GM03348 (cell line): ENCODE data around the gene CLK3.
A peak's percentile ranks its signal among the peaks of the same experiment; 100 is the strongest.

Experiments
- DNase-seq: peaks from one replicate; pipeline ENCODE4 v3.0.0; 2012; ENCODE audit warnings: low spot score

Gene CLK3

DNA sequence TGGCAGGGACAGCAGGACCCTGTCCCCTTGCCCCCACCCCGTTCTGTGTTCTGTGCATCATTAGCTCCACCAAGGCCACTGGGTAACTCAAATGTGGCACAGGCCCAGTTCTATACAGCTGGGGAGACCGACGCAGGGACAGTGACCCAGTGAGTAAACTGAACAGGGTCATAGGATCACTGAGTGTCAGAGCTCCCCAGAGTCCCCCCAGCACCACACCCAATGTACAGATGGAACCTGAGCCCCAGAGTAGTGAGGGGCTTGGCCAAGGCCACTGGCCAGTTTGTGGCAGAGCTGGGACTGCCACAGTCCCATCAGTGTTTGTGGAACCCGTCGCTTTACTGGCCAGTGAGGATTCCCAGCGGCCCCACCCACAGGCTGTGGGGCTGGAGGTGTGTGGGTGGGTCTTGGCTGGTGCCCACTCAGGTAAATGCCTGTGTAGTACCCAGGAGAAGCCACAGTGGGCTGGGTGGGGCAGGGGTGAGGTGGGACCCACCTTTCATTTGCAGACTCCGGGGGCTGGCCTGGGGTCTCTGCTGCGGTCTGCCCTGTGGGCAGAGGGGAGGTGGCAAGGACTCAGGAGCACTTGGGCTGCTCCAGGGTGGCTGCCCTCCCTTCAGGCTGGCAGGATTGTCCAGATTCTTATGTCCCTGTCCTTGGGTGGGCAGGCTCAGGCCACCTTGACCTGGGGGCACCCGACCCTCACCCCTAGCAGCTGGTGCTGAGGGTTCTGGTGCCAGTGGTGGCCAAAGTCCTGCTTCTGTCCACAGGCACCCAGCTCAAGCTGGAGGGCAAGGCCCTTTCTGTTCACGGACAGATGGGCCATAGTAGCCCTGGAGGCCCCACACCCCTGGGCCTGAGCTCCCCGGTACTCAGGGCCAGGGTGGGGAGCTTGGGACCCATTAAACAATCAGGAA lies 11.6 kb upstream of the CLK3 start:
- DNase-seq, result no peak

DNA sequence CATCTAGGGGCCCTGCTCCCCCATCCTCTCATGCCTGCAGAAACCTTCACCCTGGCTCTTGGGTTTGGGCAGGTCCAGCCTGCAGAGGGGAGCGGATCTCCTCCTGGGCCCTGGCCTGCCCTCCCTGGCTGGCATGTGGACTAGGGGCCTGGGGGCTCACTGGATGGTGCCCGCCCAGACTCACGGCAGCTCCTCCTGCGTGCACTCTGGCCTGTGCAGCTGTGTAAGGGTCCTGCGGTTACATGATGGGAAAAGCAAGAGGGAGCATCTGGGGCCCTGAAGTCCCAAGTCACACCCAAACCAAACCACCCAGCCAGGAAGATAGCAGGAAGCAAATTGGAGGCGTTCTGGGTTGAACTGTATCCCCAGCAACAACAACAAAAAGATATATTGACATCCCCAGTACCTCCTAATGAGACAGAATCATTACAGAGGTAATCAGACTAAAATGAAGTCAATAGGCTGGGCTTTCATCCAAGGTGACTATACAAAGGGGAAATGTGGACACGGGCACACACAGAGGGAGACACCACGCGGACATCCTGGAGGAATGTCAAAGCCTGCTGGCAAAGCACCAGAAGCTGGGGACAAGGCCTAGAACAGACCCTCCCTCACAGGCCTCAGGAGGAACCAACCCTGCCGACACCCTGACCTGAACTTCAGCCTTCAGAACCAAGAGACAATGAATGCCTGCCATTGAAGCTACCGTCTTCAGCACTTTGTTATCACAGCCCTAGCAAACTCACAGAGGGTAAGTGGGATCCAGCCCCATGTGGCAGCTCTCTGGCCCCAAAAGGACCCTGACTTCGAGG lies 10.4 kb upstream of the CLK3 start:
- no peak for DNase-seq

DNA sequence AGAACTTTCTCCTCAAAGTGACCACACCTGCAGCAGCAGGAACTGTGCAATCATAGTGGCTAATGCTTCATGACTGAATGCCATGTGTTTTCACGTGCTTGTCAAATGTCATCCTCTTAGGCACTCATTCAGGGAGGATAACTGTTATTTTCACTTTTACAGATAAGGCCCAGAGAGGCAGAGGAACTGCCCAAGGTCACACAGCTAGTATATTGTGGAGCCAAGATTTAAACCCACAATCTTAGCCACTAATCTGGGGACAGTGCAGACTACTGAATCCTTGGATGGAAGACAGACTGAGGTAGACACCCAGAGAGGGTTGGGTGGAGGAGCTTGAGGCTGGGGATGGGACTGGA lies 9.9 kb upstream of the CLK3 start:
- no peak for DNase-seq

DNA sequence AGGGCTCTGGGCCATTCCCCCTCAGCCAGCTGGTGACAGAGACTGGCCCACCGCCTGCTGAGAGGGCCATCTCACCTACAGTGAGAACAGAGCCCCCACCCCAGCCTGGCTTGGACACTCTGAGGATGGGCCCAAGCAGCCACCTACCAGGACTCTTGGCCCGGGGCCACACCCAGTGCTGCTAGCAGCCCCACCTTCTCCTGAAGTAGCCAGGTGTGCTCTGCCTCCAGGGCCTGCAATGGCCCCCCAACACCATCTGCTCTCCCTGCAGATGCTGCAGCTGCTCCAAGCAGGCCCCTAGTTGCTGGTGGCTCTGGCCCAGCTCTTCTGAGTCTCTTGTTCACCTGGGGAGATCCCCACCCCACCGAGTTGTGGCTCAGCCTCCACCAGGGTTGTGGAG lies 6.8 kb upstream of the CLK3 start:
- DNase-seq, result no peak

DNA sequence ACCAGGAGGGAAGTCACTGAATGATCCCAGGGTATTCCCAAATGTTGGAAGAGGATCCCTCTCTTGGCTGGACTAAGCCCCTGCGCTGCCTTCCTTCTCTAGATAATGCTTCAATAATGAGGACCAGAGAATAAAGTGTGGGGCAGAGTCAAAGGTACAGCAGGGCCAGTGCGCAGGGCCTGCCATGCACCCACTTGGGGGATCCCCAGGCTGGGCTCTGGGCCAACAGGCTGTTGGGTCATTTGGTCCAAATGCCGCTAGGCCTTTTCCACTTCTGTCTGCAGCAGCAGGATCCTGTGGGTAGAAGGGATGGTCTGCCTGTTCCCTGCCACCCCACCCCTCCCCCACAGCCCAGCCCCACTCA lies 5.7 kb upstream of the CLK3 start:
- DNase-seq, result no peak

DNA sequence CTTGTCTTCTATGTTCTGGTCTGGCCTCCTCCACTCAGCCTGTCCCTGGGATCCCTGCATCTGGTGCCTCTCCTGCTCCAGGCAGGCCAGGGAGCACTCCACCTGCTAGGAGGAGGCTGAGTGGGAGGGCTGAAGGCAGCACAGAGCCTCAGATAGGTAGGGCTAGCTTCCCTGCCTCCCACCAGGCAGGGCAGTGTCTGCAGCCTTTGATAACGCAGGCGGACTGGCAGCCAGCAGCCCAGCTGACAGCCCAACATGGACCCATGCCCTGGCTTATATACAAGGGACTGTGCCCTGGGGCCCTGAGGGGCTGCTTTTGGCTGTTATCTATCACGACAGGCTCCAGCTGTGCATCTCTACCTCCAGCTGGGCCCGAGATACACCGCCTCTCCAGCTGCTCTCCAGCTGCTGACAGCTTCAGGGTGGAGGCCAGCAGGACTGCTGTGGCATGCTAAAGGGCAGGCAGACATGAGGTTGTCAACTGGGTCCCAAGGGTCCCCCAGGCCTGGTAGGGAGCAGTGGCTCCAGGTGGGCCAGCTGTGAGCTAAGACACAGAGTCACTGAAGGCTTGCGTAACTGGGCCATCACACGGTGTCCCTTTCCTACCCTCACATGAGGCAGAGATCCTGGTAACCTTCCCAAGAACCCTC lies 5.2 kb upstream of the CLK3 start:
- DNase-seq, result no peak

DNA sequence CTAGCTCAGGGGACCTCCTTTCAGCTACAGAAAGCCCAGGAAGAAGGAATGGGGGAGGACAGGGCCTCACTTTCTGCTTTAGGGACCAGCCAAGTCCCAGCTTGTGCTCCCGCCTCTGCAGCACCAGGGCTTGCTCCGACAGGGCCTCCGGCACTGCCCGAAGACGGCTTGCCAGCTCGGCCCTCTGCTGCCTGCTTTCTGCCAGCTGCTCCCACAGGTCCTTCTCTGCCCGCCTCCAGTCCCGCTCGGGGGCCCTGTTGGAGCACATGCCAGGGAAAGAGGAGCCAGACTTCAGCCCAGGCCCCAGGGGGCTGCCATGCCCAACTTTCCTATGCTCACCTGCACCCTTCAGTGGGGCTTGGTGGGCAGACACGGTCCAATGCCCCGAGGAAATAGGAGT lies 4.3 kb upstream of the CLK3 start:
- DNase-seq, result no peak

DNA sequence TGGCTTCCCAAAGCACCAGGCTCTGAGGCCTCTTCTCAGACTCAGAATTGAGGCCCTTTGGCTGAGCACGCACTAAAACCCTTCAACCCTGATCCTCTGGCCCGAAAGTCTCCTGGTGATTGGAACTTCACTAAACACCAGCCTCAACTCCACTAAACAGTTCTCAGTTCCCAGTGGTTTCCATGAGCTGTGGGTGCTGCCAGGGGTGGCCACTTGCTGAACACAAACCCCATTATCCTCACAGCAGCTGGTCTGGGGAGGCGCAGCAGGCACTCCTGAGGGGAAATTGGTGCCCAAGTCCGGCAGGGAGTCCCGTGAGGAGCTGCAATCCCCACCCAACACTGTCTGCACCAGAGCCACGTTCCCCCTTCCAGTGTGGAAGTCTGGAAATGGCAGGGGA lies 3.8 kb upstream of the CLK3 start:
- DNase-seq, result no peak

DNA sequence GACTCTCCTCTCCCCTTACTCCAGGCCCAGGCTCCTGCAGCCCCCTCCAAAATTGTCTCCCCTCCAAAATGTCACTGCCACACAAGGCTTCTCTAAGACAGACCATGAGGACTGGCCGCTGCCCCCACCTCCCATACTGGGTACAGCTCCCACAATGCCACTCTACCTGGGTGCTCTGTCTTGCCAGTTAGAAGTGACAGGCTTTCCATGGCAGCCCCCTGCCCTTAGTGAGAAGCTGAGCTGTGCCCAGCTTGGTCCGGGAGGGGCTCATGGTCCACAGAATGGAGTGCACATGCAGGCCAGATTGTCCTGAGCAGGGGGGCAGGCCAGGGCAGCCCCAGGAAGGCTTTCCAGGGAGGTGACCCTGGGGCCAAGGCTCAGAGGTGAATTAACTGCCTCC lies 3.0 kb upstream of the CLK3 start:
- no peak for DNase-seq

DNA sequence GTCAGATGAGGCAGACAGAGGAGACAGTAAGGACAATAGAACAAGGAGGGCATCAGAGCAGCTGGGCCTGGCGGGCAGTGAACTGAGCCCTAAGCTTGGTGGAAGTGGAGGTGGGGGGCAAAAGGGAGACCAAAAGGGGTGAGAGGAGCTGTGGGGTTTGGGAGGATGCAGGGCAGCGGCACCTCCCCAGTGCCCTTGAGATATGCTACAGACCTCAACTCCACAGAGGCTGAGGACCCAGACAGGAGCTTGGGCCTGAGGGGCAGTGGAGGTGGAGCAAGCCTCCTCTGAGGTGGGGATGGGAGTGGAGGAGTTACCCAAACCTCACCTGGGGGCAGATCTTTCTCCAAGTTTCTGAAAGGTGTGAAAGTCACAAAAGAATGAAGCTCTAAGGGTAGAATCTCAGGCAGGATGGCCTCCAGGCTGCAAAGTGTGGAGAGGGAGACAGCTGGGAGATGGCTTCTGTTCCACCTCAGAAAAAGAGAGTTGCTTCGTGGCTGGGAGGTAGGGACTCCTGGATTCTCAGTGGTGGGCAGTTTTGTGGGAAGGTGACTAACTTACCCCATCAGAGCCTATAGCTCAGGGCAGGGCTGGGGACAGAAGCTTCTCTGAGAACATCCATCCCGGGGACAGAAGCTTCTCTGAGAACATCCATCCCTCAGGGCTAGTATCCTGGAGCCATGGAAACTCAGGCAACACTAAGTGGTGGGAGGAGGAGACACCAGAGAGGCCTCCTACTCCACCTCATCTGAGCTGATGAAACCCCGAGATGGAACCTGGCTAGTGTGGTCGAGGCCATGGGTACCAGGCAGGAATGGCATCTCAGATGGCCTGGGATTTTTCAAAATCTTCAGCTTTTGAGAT lies 2.3 kb upstream of the CLK3 start:
- no peak for DNase-seq

DNA sequence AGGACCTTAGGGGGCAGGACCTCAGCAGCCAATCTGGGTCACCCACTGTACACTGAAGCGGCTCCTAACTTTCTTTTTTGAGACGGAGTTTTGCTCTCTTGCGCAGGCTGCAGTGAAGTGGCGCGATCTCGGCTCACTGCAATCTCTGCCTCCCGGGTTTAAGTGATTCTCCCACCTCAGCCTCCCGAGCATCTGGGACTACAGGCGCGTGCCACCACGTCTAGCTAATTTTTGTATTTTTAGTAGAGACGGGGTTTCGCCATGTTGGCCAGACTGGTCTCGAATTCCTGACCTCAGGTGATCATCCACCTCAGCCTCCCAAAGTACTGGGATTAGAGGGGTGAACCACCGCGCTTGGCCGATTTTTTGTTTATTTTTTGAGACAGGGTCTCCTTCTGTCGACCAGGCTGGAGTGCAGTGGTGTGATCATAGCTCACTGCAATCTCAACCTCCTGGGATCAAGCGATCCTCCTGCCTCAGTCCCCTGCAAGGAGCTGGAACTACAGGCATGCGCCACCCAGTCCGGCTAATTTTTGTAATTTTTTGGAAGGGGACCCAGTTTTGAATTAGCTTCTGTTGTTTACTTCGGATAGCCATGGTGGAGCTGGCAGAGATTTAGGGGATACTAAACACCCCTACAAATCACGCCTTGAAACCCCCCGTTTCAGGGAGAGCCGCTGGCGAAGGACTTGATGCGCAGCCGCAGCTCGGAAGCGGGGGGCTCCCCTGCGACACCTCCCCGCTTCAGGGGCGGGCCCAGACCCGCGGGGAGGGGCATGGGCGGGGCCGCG lies 1.5 kb upstream of the CLK3 start:
- DNase-seq, result no peak

DNA sequence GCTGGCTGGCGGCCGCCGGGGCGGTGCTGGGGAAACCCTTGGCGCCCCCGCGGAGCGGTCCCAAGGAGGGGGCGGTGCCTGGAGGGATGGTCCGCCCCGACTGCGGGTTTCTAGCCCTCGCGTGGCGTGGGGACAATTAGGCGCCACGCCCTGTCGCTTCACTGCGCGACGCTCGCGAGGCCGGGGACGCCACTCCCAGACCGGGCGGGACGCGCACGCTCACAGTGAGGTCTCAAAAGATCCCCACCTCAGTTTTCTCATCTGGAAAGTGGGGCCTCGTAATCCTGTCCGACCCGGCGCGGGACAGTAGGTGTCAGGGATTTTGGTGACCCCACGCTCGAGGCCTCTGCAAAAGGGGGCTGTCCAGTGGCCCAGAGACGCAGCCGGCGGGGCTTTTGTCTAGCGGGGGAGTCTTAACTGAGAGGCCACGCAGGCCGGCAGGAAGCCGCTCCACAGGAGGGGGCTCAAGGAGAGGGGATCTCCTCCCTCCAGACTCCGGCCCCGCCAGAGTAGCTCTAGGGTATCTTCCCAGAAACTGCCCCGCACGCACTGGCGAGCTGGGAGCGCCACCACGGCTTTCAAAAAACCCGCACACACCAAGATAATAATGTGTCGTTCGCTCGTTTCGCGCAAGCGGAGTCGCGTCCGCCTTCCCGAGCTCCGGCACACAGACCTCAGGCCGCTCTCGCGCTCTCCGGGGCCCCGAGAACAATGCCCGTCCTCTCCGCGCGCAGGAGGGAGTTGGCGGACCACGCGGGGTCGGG lies 710 bp upstream of the CLK3 start:
- peak; percentile 99 for DNase-seq

DNA sequence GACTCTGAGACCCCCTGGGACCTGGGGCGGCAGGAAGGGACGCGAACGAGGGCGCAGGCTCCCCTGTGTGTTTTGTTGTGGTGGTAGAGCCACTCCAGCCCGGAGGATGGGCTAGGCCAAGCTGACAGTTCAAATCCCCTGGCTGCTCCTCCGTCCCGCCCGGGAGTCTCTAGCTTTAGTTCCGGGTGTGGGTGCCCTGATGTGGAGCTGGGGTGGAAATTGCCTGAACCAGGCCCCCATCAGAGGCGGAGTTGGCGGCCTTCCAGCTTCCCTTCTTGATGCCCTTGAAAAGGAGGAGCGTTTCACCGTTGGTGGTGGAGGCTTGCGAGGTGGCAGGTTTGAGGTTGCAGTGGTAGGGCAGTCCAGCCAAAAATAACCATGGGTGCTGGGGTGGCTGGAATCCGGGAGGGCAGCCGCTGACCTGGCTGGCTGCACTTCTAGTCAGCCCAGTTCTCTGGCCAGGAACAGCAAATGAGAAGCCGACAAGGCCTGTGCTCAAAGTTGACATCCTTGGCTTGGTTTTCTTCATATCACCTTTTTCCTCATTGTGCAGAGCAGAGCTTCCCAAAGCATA lies 817 bp downstream of the CLK3 start:
- peak; percentile 75 for DNase-seq

DNA sequence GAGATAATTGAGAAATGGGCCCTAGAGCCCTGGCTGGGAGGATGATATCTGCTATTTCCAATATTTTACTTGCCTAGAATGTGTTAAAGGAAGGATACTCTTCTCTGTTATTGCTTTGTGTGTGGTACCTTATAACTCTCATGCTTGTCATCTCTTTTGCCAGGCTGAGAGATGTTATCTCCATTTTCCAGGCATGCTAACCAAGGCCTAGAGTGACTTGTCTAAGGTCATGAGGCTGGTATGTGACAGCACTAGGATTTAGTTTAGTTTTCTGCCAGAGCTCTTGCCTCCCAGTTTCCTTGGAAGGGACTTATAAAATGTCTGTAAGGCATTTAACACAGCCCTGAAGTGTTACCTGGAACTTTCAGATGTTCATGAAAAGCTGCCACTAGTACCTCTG lies 1.4 kb downstream of the CLK3 start:
- DNase-seq, result no peak

DNA sequence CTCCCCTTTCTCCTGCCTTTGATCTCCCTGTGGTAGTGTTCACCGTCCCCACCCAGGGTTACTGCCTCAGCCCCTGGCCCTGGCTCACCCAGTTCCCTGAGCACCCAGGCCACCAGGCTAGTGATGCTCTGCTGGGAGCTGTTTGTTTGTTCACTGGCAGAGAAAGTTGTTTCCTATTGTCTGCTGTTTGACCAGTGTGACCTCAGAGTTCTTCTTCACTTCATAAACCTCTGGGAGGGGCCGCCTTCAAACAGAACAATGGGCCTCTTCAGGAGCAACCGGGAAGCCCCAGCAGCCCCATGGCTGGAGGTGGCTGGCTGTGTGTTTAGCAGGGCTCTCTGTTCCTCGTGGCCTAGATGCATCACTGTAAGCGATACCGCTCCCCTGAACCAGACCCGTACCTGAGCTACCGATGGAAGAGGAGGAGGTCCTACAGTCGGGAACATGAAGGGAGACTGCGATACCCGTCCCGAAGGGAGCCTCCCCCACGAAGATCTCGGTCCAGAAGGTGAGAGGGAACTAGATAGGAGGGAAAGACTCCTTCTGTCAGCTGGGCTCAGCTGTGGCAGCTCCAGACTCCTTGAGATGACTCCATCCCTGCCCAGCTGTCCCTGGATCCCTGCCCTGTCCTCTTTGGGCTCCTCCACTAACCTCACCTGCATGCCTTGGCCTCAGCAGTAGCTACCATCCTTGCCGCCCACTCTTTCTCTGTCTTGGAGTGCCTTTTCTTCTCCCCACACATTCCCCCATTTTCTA lies 3.4 kb downstream of the CLK3 start:
- DNase-seq, result no peak

DNA sequence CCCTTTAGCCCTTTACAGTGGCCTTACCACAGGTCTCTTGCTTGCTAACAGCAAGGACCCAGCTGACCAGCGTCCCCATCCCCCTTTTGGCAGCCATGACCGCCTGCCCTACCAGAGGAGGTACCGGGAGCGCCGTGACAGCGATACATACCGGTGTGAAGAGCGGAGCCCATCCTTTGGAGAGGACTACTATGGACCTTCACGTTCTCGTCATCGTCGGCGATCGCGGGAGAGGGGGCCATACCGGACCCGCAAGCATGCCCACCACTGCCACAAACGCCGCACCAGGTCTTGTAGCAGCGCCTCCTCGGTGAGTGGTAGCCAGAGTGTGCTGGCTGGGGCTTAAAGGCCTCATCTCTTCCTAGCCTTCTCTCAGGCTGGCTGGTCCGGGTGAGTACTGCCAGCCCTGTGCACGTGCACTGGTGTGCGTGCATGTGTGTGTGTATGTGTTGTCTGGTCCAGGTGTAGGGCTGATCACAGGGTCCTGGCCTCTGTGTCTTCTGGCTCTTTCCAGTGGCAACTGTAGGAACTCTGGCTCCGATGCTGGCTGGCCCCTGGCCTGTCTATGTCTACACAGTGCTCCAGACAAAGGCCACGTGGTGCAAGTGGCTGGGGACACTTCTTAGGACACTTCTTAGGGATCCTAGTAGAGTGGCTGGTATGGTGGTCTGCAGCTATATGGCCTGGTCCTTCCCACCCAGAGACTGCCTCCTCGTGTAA lies 4.4 kb downstream of the CLK3 start:
- DNase-seq, result no peak

DNA sequence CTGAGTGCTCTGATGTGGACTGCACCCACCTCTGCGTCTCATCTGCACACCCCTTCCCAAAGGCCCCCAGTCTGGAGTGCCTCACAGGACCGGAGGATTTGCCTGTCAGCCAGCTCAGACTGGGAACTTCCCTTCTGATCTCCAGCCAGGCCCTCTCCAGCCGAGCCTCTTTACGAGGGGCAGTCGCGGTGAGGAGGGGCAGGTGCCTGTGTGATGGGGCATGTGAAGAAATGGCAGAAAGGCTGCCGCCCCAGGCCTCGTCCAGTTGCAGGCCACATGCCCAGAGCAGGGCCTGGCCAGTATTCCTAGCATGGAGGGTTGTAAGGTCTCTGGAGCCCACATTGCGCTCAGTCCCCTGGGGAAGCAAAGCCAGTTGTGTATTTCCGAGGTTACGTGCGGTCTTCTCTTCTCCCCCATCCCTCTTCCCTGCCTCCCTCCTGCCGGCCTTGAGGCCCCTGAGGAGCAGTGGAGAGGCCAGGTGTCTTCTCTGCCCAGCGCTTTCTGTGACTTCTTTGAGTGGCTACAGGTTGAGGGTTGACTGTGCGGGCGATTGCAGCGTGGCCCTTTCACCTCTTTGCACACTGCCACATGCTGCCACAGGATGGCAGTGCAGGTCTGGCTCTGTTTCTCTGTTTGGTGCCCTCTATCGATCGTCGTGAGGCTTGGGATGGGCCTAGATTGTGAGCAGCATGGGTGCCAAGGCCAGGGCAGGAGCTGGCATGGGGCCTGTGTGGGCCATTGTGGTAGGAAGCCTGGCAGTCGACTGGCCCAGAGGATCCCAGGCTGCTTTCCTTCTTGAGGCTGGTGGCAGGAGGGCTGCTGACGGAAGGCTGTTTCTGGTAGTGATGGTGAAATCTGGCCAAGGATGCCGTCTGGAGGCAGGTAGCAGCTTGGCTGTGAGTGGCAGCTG lies 5.3 kb downstream of the CLK3 start:
- DNase-seq, result peak; percentile 88

DNA sequence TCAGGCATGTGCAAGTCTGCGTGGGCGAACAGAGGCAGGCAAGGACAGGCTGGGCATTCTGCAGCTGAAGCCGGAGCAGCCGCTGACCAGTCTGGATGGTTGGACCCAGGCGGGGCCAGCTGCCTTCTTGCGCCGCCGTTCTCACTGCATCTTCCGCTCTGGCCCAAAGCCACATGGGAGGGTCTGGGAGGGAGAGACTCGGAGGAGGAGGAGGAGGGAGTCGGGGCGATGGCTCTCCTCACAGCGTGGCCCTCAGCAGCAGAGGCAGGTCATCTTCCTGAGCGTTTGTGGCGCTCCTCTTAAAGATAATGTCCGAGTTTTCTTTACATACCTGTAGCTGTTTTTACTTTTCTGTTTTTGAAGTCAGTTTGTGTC lies 5.9 kb downstream of the CLK3 start:
- no peak for DNase-seq
